Measurements from ENCODE around the gene HDAC11. TPM values are rescaled to one million over a fixed set of nuclear protein-coding genes. Genes with fewer than 3 reads are reported as not detected.

HDAC11 gene
- total and polyA plus RNA-seq, 4 experiments from 2014 or later: 5.0 to 8.8 (median 7.4) TPM

DNA sequence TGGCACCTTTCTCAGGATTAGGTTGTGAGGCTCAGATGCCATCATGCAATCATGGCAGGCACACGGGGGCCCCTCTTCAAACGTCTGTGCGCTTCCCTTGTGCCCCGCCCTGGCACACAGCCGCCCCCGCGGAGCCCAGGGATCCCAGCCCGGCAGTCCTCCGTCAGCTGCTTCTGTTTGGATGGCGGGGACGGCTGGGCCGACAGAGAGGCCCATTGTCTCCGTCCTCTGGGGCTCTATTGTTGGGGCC is 849 bp upstream of the HDAC11 start:
- peak overlapping the region; percentile 94 to 96 (median 96) for H3K27ac Mint-ChIP-seq
- intact Hi-C loops (cut with micrococcal nuclease): no loop called here
- DNase-seq: no peak
- CTCF ChIA-PET (ENCODE audit: partially characterized antibody): interaction anchor here (0.7 to 1.5 kb wide), 8 partner anchors 27 to 638 kb away, joined by 3 to 7 read pairs (median 4); partner anchors contain the start of gene RPL32
- H3K36me3 ChIP-seq (ENCODE audit: insufficient read depth, low read length): no peaks in the 10 kb centered on the region
- H3K9me3 Mint-ChIP-seq: no peaks in the 10 kb centered on the region
- H3K27ac ChIP-seq (ENCODE audit: low read depth, low read length): peak overlapping the region; percentile 90
- H3K27me3 Mint-ChIP-seq: peaks cover 0 to 1% of the 10 kb centered on the region in 2 donors
- H3K4me1 Mint-ChIP-seq: peaks cover 2 to 30% (median 17%) of the 10 kb centered on the region in 4 donors
- peaks cover 23% of the 10 kb centered on the region for H3K4me1 ChIP-seq (ENCODE audit: insufficient read depth, low read length)
- H3K36me3 Mint-ChIP-seq: peaks cover 0 to 4% of the 10 kb centered on the region in 2 donors
- no peaks in the 10 kb centered on the region for H3K9me3 ChIP-seq (ENCODE audit: control insufficient read depth in 1 of 2, low read length in 2 of 2)
- H3K4me3 ChIP-seq (ENCODE audit: low read length in 2 of 2): peak overlapping the region; percentile 52 to 92
- peak overlapping the region; percentile 91 to 95 (median 94) for H3K4me3 Mint-ChIP-seq
- POLR2A ChIA-PET (ENCODE audit: partially characterized antibody): interaction anchor here (0.6 to 3.6 kb wide), 18 partner anchors 11 to 700 kb away, joined by 3 to 21 read pairs (median 5); partner anchors contain the start of genes CHCHD4, LSM3, NUP210 and RPL32
- H3K27me3 ChIP-seq (ENCODE audit: insufficient read depth, low read length): no peaks in the 10 kb centered on the region

GRCh38 chr3:13480340-13481318 is 523 bp downstream of the HDAC11 start:
- POLR2A ChIA-PET (ENCODE audit: partially characterized antibody): interaction anchor here (0.7 to 3.6 kb wide), 24 partner anchors 7 to 1468 kb away, joined by 3 to 21 read pairs (median 5); partner anchors contain the start of genes CCDC174, CHCHD4, LSM3 and NUP210
- Mint-ChIP-seq H3K4me3 (peak overlapping the region; percentile 85 to 94 (median 89)), H3K27me3 (no peaks in the 10 kb centered on the region), H3K4me1 (peaks cover 13 to 42% (median 26%) of the 10 kb centered on the region in 4 donors), H3K27ac (peak overlapping the region in 6 of 7 donors; percentile 60 to 94 (median 86)), H3K9me3 (no peaks in the 10 kb centered on the region), H3K36me3 (peaks cover 0 to 4% of the 10 kb centered on the region in 2 donors)
- peak overlapping the region; percentile 36 to 42 for H3K4me3 ChIP-seq (ENCODE audit: low read length in 2 of 2)
- CTCF ChIA-PET (ENCODE audit: partially characterized antibody): interaction anchor here (0.6 to 3.1 kb wide), 14 partner anchors 11 to 639 kb away, joined by 3 to 11 read pairs (median 4); partner anchors contain the start of genes RPL32 and WNT7A
- peak in 1 of 5 donors; percentile 78 for DNase-seq
- intact Hi-C loops (cut with micrococcal nuclease): loop anchor here (1.0 to 5.0 kb wide), 7 partner anchors 29 to 1467 kb away; partner anchors contain the start of genes CCDC174, LSM3, NR2C2 and NUP210
- no peaks in the 10 kb centered on the region for H3K27me3 ChIP-seq (ENCODE audit: insufficient read depth, low read length)
- H3K4me1 ChIP-seq (ENCODE audit: insufficient read depth, low read length): peaks cover 37% of the 10 kb centered on the region
- H3K9me3 ChIP-seq (ENCODE audit: control insufficient read depth in 1 of 2, low read length in 2 of 2): no peaks in the 10 kb centered on the region
- H3K27ac ChIP-seq (ENCODE audit: low read depth, low read length): peak overlapping the region; percentile 54
- H3K36me3 ChIP-seq (ENCODE audit: insufficient read depth, low read length): no peaks in the 10 kb centered on the region

DNA sequence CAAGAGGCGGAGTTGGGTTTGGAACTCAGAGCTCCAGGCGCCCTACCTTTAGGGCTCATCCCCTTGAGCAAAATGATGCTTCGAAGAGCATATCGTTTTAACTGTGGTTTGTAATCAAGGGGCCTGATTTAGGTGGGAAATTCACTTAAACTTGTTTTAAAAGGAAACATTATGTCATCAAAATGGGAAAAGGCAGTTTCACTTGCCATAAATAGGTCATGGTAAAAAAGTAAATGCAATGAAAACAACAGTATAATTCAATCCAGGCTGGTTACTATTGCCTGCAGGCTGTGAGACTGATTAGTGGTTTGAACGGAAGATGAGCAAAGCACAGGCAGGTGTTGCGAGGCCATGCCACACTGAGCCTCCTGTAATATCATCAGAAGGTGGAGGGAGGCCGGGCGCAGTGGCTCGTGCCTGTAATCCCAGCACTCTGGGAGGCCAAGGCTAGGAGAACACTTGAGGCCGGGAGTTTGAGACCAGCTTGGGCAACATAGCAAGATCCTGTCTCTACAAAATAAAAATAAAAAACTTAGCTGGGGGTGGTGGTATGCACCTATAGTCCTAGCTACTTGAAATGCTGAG is 2.1 kb downstream of the HDAC11 start:
- CTCF ChIA-PET (ENCODE audit: partially characterized antibody): interaction anchor here (0.7 to 3.1 kb wide), 6 partner anchors 14 to 399 kb away, joined by 3 to 11 read pairs (median 5); partner anchors contain the start of gene WNT7A
- Histone ChIP-seq H3K36me3 (ENCODE audit: insufficient read depth, low read length) (no peaks in the 10 kb centered on the region), H3K4me3 (ENCODE audit: low read length in 2 of 2) (no peak overlapping the region), H3K27ac (ENCODE audit: low read depth, low read length) (no peak overlapping the region), H3K9me3 (ENCODE audit: control insufficient read depth in 1 of 2, low read length in 2 of 2) (no peaks in the 10 kb centered on the region), H3K4me1 (ENCODE audit: insufficient read depth, low read length) (peaks cover 37% of the 10 kb centered on the region), H3K27me3 (ENCODE audit: insufficient read depth, low read length) (no peaks in the 10 kb centered on the region)
- Mint-ChIP-seq H3K27me3 (no peaks in the 10 kb centered on the region), H3K27ac (peak overlapping the region in 3 of 7 donors; percentile 28 to 76 (median 36)), H3K4me3 (peak overlapping the region in 5 of 8 donors; percentile 24 to 90 (median 40)), H3K36me3 (peaks cover 0 to 4% of the 10 kb centered on the region in 2 donors), H3K9me3 (no peaks in the 10 kb centered on the region), H3K4me1 (peaks cover 13 to 46% (median 30%) of the 10 kb centered on the region in 4 donors)
- intact Hi-C loops (cut with micrococcal nuclease): loop anchor here (5.0 kb wide), 3 partner anchors 400 to 1465 kb away; partner anchors contain the start of genes LSM3, NR2C2, WNT7A and XPC
- POLR2A ChIA-PET (ENCODE audit: partially characterized antibody): interaction anchor here (3.6 kb wide), 1 partner anchor 30 kb away, joined by 21 read pairs; no protein-coding TSS in a partner anchor
- DNase-seq: no peak

DNA sequence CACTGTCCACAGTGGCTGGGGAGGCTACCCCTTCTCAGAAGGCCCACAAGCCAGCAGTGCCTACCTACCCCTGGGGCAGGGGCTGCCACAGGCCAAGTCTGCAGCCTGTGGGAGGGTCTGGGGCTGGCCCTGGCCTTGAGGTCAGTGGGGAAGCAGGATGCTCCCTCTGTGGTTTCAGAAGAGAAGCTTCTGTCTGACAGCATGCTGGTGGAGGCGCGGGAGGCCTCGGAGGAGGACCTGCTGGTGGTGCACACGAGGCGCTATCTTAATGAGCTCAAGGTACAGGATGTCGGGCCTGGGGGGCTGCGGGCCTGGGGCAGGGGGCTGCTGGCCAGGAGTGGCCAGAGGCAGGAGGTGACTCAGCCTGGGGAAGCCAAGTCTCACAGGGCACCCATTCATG is 3.2 kb downstream of the HDAC11 start:
- CTCF ChIA-PET (ENCODE audit: partially characterized antibody): interaction anchor here (0.7 to 2.1 kb wide), 3 partner anchors 11 to 174 kb away, joined by 3 to 8 read pairs (median 6); no protein-coding TSS in a partner anchor

DNA sequence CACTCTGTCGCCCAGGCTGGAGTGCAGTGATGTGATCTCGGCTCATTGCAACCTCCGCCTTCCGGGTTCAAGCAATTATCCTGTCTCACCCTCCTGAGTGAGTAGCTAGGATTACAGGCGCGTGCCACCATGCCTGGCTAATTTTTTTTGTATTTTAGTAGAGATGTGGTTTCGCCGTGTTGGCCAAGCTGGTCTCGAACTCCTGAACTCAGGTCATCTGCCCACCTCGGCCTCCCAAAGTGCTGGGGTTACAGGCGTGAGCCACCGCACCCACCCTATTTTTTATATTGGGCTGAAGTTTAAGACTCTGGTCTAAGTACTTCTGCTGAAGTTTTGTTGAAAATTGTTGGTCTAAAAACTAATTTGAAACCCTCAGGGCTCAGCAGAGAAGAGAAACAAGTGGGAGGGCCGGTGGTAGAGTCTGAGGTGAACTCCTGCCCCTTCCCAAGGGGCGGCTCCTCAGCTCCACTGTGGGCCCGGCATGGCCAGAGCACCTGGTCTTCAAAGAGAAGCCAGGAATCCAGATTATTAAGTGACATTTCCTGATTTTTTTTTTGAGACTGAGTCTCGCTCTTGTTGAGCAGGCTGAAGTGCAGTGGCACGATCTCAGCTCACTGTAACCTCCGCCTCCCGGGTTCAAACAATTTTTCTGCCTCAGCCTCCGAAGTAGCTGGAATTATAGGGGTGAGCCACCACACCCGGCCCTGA is 4.0 kb downstream of the HDAC11 start:
- ChIA-PET POLR2A (ENCODE audit: partially characterized antibody) (interaction anchor here (0.6 kb wide), 1 partner anchor 12 kb away, joined by 3 read pairs; no protein-coding TSS in a partner anchor), CTCF (ENCODE audit: partially characterized antibody) (interaction anchor here (0.6 to 2.1 kb wide), 4 partner anchors 10 to 404 kb away, joined by 3 to 8 read pairs (median 3); partner anchors contain the start of gene WNT7A)
- Histone ChIP-seq H3K36me3 (ENCODE audit: insufficient read depth, low read length) (no peaks in the 10 kb centered on the region), H3K4me3 (ENCODE audit: low read length in 2 of 2) (no peak overlapping the region), H3K27ac (ENCODE audit: low read depth, low read length) (no peak overlapping the region), H3K9me3 (ENCODE audit: control insufficient read depth in 1 of 2, low read length in 2 of 2) (no peaks in the 10 kb centered on the region), H3K4me1 (ENCODE audit: insufficient read depth, low read length) (peaks cover 34% of the 10 kb centered on the region), H3K27me3 (ENCODE audit: insufficient read depth, low read length) (no peaks in the 10 kb centered on the region)
- H3K4me1 Mint-ChIP-seq: peaks cover 13 to 43% (median 29%) of the 10 kb centered on the region in 4 donors
- intact Hi-C loops (cut with micrococcal nuclease): loop anchor here (5.0 kb wide), 3 partner anchors 398 to 1463 kb away; partner anchors contain the start of genes LSM3, NR2C2, WNT7A and XPC
- no peak for DNase-seq
- H3K36me3 Mint-ChIP-seq: peaks cover 4 to 8% of the 10 kb centered on the region in 2 donors
- H3K4me3 Mint-ChIP-seq: peak overlapping the region in 2 of 8 donors; percentile 20 to 44
- H3K27ac Mint-ChIP-seq: peak overlapping the region in 6 of 7 donors; percentile 18 to 91 (median 87)
- H3K9me3 Mint-ChIP-seq: no peaks in the 10 kb centered on the region
- H3K27me3 Mint-ChIP-seq: no peaks in the 10 kb centered on the region

More for the DNA sequence above, 3.2 kb downstream of the HDAC11 start:
- no peak for DNase-seq
- H3K4me1 ChIP-seq (ENCODE audit: insufficient read depth, low read length): peaks cover 37% of the 10 kb centered on the region
- Mint-ChIP-seq H3K27me3 (no peaks in the 10 kb centered on the region), H3K9me3 (no peaks in the 10 kb centered on the region), H3K27ac (peak overlapping the region in 3 of 7 donors; percentile 35 to 65 (median 47)), H3K36me3 (peaks cover 1 to 4% of the 10 kb centered on the region in 2 donors), H3K4me3 (peak overlapping the region in 1 of 8 donors; percentile 17), H3K4me1 (peaks cover 13 to 47% (median 31%) of the 10 kb centered on the region in 4 donors)
- intact Hi-C loops (cut with micrococcal nuclease): loop anchor here (5.0 kb wide), 3 partner anchors 399 to 1464 kb away; partner anchors contain the start of genes LSM3, NR2C2, WNT7A and XPC
- no peak overlapping the region for H3K27ac ChIP-seq (ENCODE audit: low read depth, low read length)
- H3K4me3 ChIP-seq (ENCODE audit: low read length in 2 of 2): no peak overlapping the region
- no peaks in the 10 kb centered on the region for H3K36me3 ChIP-seq (ENCODE audit: insufficient read depth, low read length)
- H3K27me3 ChIP-seq (ENCODE audit: insufficient read depth, low read length): no peaks in the 10 kb centered on the region
- POLR2A ChIA-PET (ENCODE audit: partially characterized antibody): no interaction called here
- no peaks in the 10 kb centered on the region for H3K9me3 ChIP-seq (ENCODE audit: control insufficient read depth in 1 of 2, low read length in 2 of 2)
